Prostate gland (tissue), 2 donors: Measurements from ENCODE around the gene FXYD6. TPM values are rescaled to one million over a fixed set of nuclear protein-coding genes. Genes with fewer than 3 reads are reported as not detected.

ENCODE experiments used
- DNase-seq: peaks from one replicate; pipeline ENCODE4 v3.0.0-alpha.2; 2019; ENCODE audit warnings: low spot score
- H3K27ac ChIP-seq, 2 donors: fragments of 200-600 bp; sonication (generic); 2 replicates each; pipeline ENCODE4 v1.5.1; 2017 to 2019
- H3K27me3 ChIP-seq: fragments of 200-600 bp; sonication (generic); replicated peaks from 2 replicates; pipeline ENCODE4 v1.5.1; 2019; ENCODE audit not compliant: insufficient read depth
- H3K36me3 ChIP-seq, 2 donors: fragments of 200-600 bp; sonication (generic); 1 replicate in 1 of 2; 2 replicates in 1 of 2; pipeline versions ENCODE4 v1.5.1 to v1.8.1; 2017 to 2019
- H3K4me1 ChIP-seq: fragments of 200-600 bp; sonication (generic); replicated peaks from 2 replicates; pipeline ENCODE4 v1.5.1; 2019
- H3K4me3 ChIP-seq, 2 donors: fragments of 200-600 bp; sonication (generic); 2 replicates each; pipeline ENCODE4 v1.5.1; 2017 to 2019
- H3K9me3 ChIP-seq: fragments of 200-600 bp; sonication (generic); 2 replicates; pipeline ENCODE4 v1.5.1; 2017
- POLR2A ChIP-seq: fragments of 450-650 bp; IDR thresholded peaks from one replicate; pipeline ENCODE4 v1.6.1; 2016; ENCODE audit warnings: antibody characterized with exemption, mild to moderate bottlenecking
- POLR2AphosphoS5 ChIP-seq: sonication (generic); formaldehyde crosslinking; IDR thresholded peaks from one replicate; pipeline ENCODE4 v1.6.1; 2017; ENCODE audit warnings: antibody characterized with exemption
- WGBS: methylation state at CpG from one replicate; pipeline ENCODE4 v1.1.5; 2018; 5-methylcytosine and 5-hydroxymethylcytosine counted together
- intact Hi-C: fragments of 100-400 bp; cut with DNase I; formaldehyde crosslinking; loops from one replicate; pipeline ENCODE4 v1.14.2; 2022
- total RNA-seq, 2 donors: library from RNA; depleted of rRNA; stranded (reverse); fragments of >200 nt; gene quantifications; one replicate each; pipeline ENCODE4 v1.1.0, GENCODE V29; 2016
- TF ChIP-seq, protein P1 (sequence below), 4 experiments: fragments of 200-600 bp in 2 of 4; fragments of 450-650 bp in 2 of 4; sonication (generic) in 2 of 4; IDR thresholded peaks; 1 replicate in 3 of 4; 2 replicates in 1 of 4; pipeline ENCODE4 v1.5.1; 2016 to 2019; ENCODE audit warnings: antibody characterized with exemption in 4 of 4, mild to moderate bottlenecking in 2 of 4, moderate library complexity in 2 of 4

FXYD6 gene
- total RNA-seq, 2 donors from 2014 or later, result 29.6 to 366 TPM

DNA sequence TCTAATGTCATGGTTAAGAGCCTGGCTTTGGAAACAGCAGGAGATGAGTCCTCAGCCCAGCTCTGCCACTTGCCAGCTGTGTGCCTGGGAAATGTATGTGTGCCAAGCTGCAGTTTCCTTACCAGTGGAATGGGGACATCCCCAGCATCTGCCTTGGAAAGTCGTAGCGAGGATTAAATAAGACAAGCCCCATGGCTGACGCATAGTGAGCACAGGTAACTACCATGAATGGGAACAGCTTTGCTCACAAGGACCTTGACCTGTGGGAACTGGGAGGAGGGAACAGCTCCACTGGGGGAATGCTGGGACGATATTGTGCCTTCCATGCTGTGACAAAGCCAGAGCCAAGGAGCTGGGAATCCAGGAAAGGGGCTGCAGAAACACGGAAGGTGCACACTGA is 76.8 kb downstream of the FXYD6 start:
- DNase-seq, result no peak
- Histone ChIP-seq H3K4me1 (peaks cover 8% of the 10 kb centered on the region), H3K27me3 (peaks cover 17% of the 10 kb centered on the region), H3K27ac (no peak overlapping the region), H3K9me3 (no peaks in the 10 kb centered on the region), H3K4me3 (no peak overlapping the region), H3K36me3 (no peaks in the 10 kb centered on the region)
- intact Hi-C loops, result loop anchor here (5.0 kb wide), 1 partner anchor 357 kb away; no protein-coding TSS in a partner anchor
- 84% methylated on average over 5 of the region's 5 CpGs for WGBS
- no peak for TF ChIP-seq POLR2A
- TF ChIP-seq, protein P1, sequence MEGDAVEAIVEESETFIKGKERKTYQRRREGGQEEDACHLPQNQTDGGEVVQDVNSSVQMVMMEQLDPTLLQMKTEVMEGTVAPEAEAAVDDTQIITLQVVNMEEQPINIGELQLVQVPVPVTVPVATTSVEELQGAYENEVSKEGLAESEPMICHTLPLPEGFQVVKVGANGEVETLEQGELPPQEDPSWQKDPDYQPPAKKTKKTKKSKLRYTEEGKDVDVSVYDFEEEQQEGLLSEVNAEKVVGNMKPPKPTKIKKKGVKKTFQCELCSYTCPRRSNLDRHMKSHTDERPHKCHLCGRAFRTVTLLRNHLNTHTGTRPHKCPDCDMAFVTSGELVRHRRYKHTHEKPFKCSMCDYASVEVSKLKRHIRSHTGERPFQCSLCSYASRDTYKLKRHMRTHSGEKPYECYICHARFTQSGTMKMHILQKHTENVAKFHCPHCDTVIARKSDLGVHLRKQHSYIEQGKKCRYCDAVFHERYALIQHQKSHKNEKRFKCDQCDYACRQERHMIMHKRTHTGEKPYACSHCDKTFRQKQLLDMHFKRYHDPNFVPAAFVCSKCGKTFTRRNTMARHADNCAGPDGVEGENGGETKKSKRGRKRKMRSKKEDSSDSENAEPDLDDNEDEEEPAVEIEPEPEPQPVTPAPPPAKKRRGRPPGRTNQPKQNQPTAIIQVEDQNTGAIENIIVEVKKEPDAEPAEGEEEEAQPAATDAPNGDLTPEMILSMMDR (IDR thresholded peaks at IDR 0.05), result no peak
- no peak for TF ChIP-seq POLR2AphosphoS5

DNA sequence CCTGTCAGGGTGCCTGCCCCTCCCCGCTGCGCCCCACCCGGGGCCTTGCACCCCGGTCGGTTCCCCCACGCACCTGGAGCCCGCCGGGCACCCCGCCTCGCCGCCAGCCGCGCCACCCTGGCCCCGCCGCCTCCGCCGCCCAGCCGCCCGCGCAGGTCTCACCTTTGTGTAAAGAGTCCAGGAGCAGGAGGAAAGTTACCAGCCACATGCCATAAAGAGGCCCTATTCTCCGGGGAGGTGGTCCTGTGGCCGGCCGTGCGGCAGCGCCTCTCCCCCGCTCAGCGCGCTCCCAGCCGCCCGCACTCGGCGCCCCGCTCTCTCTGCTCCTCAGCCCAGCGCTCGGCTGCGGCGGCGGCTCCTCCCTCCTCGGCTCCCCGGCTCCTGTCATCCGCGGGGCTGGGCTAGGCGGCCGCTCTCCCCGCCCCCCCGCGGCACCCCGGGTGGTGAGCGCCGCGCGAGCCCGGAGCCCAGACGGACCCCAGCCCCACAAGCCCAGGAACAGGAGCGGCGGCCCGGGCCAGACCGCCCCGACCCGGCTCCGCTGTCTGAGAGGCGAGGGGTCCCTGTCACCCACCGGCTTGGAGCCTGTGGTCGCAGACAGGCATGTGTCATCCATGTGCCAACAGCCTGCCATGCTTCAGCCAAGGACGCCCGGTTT is 79.5 kb downstream of the FXYD6 start, which contains the start of gene DSCAML1:
Gene DSCAML1, minus strand, starts transcription at position 345 of the 658 bp plus-strand sequence. Its CDS starts 137 bp downstream, at position 208.
- H3K27ac ChIP-seq, result no peak within 1 kb of the TSS
- H3K27me3 ChIP-seq, result peaks cover 19% of the 10 kb centered on the region
- no peaks in the 10 kb centered on the region for H3K36me3 ChIP-seq
- TF ChIP-seq, protein P1 (IDR thresholded peaks at IDR 0.05), result no peak
- TF ChIP-seq POLR2A, result no peak
- no peaks in the 10 kb centered on the region for H3K9me3 ChIP-seq
- intact Hi-C loops, result no loop called here
- peak within 1 kb of the TSS; percentile 16 to 36 for H3K4me3 ChIP-seq
- DNase-seq, result no peak
- peaks cover 8% of the 10 kb centered on the region for H3K4me1 ChIP-seq
- WGBS, result 4% methylated on average over 52 of the region's 66 CpGs

DNA sequence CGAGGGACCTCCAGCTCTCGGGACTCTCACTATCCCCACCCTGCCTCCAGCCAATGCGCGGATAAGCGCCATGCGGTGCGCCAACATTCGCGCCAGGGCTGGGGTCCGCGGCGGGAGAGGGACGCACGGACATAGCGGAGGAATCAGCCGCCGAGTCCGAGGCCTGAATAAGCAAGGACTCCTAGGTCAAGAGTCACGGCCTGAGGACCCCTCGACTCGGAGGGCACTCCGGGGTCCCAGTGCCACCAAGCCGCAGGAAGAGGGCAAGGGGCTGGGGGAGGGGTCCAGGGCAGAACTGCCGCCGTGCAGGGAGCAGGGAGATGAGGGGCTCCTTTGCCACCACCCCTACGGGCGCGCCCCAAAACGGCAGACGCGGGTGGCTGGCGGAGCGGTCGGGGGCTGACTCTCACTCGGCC is 80.0 kb downstream of the FXYD6 start:
- H3K9me3 ChIP-seq, result no peaks in the 10 kb centered on the region
- intact Hi-C loops, result no loop called here
- TF ChIP-seq POLR2A (no peak), POLR2AphosphoS5 (no peak)
- TF ChIP-seq, protein P1 (IDR thresholded peaks at IDR 0.05), result no peak
- no peak overlapping the region for H3K27ac ChIP-seq
- H3K4me1 ChIP-seq, result peaks cover 8% of the 10 kb centered on the region
- no peaks in the 10 kb centered on the region for H3K36me3 ChIP-seq
- WGBS, result under 1% methylated on average over 28 of the region's 35 CpGs
- H3K4me3 ChIP-seq, result peak overlapping the region; percentile 16 to 36
- no peak for DNase-seq
- peaks cover 19% of the 10 kb centered on the region for H3K27me3 ChIP-seq

DNA sequence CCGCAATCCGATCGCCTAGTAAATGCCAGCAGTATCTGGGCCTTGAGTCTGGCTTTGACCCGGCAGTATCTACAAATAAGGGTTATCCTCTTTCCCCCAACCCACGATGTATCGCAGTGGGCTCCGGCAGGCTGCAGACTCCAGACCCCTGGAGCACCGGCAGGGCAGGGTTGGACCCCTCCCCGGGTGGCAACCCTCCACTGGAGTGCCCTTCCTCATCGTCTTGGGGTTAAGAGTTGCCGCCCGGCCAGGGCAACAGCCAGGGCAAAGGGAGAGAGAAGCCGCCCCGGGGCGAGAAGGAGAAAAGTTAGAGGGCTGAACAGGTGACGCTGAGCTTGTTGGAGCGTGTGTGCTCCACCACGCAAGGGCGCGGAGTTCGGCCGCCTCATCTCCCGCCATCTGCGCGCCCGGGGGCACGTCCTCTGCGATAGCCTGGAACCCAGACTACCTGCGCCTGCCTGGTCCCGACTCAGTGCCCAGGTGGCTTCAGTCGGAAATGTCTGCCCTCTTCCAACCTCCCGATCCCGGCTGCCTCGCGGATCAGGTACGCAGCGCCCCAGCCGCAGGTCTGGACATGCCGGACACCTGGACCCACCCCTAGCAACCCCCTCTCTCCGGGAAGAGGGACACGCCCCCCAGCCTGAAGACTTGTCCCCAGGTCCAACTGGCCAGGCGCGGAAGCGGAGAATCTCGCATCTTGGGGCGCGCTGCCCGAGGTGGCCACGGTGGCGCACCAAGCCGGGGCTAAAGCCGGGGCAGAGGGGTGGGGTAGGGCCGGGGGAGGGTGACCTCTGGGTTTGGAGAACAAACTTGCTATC is 80.6 kb downstream of the FXYD6 start:
- 3% methylated on average over 48 of the region's 53 CpGs for WGBS
- intact Hi-C loops, result no loop called here
- Histone ChIP-seq H3K27ac (no peak overlapping the region), H3K27me3 (peaks cover 19% of the 10 kb centered on the region), H3K4me1 (peaks cover 8% of the 10 kb centered on the region), H3K4me3 (peak overlapping the region; percentile 16 to 36), H3K36me3 (no peaks in the 10 kb centered on the region), H3K9me3 (no peaks in the 10 kb centered on the region)
- TF ChIP-seq POLR2A, result no peak
- TF ChIP-seq, protein P1 (IDR thresholded peaks at IDR 0.05), result no peak
- no peak for TF ChIP-seq POLR2AphosphoS5
- DNase-seq, result no peak
